Spinal cord (tissue), 10 donors: ENCODE results near the gene CERKL. TPM values are rescaled to one million over a fixed set of nuclear protein-coding genes. Genes with fewer than 3 reads are reported as not detected.
A peak's percentile ranks its signal among the peaks of the same experiment; 100 is the strongest.

Experiments used
- DNase-seq, 6 donors: peaks; one replicate each; pipeline versions ENCODE4 v3.0.0 to v3.0.0-alpha.2; 2013 to 2015; ENCODE audit warnings: low spot score in 6 of 6, low read depth in 4 of 6
- H3K27ac ChIP-seq: one replicate; pipeline ENCODE4 v1.5.1; 2013; ENCODE audit warnings: low read depth, low read length, control low read depth
- H3K27me3 ChIP-seq: one replicate; pipeline ENCODE4 v1.6.1; 2013; ENCODE audit warnings: low read length; ENCODE audit not compliant: control insufficient read depth, insufficient read depth
- H3K36me3 ChIP-seq: one replicate; pipeline ENCODE4 v1.6.1; 2013; ENCODE audit warnings: low read length; ENCODE audit not compliant: control insufficient read depth, insufficient read depth
- H3K4me1 ChIP-seq: one replicate; pipeline ENCODE4 v1.6.1; 2013; ENCODE audit warnings: low read length; ENCODE audit not compliant: control insufficient read depth, insufficient read depth
- H3K4me3 ChIP-seq: one replicate; pipeline ENCODE4 v1.5.1; 2013; ENCODE audit warnings: low read depth, low read length, control low read depth
- H3K9me3 ChIP-seq: one replicate; pipeline ENCODE4 v1.6.1; 2013; ENCODE audit warnings: low read length; ENCODE audit not compliant: control insufficient read depth, insufficient read depth
- WGBS: methylation state at CpG from one replicate; pipeline ENCODE4 v1.1.5; 2013; ENCODE audit warnings: missing lambda C conversion rate; ENCODE audit not compliant: insufficient coverage; 5-methylcytosine and 5-hydroxymethylcytosine counted together
- polyA plus RNA-seq, 2 donors: library from polyadenylated mRNA; unstranded; fragments of 120-200 nt; gene quantifications; one replicate each; pipeline ENCODE4 v1.2.1, GENCODE V29; 2013; ENCODE audit not compliant: insufficient read length in 2 of 2
- total RNA-seq, 2 donors: library from RNA; depleted of rRNA in 1 of 2; stranded (reverse); fragments of 120-200 nt in 1 of 2; fragments of >200 nt in 1 of 2; gene quantifications; one replicate each; pipeline versions ENCODE4 v1.2.3 to v1.2.4, GENCODE V29; 2013 to 2014
- donor health status: healthy.

CERKL gene
- total and polyA plus RNA-seq, 4 donors: 2.6 to 6.9 (median 5.5) TPM

DNA sequence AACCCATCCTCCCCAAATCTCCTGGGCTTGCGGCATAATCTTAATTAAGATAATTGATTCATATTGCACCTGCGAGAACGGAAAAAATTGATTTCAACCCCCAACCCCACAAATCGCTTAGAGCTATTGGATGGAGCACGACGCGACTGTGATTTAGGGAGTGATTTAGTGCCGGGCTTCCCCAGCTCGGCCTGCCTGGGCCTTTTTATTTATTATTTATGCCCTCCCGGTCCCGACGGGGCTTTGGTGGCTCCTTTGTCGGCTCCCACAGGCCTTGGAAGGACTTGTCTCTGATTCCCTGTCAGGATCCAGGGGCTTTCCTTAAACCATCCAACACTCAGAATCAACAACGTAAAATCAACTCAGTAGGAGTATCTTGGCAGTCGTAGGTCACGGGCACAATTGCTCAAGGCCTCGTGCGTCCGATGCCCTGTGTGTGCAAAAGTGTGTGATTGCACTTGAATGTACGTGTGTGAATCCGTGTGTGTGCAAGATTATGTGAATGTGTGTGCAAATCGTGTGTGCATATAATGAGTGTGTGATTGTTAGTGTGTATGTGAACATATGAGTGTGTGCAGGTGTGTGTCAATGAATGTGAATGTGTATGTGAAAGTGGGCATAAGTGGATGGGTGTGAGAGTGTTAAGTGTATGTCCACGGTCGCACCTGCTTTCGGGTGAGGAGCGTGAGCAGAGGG, 27.7 kb upstream of the CERKL start:
- peak in 2 of 6 donors; percentile 55 to 58 for DNase-seq
- H3K27ac ChIP-seq: no peak overlapping the region
- WGBS: 10% methylated on average over 24 of the region's 26 CpGs

DNA sequence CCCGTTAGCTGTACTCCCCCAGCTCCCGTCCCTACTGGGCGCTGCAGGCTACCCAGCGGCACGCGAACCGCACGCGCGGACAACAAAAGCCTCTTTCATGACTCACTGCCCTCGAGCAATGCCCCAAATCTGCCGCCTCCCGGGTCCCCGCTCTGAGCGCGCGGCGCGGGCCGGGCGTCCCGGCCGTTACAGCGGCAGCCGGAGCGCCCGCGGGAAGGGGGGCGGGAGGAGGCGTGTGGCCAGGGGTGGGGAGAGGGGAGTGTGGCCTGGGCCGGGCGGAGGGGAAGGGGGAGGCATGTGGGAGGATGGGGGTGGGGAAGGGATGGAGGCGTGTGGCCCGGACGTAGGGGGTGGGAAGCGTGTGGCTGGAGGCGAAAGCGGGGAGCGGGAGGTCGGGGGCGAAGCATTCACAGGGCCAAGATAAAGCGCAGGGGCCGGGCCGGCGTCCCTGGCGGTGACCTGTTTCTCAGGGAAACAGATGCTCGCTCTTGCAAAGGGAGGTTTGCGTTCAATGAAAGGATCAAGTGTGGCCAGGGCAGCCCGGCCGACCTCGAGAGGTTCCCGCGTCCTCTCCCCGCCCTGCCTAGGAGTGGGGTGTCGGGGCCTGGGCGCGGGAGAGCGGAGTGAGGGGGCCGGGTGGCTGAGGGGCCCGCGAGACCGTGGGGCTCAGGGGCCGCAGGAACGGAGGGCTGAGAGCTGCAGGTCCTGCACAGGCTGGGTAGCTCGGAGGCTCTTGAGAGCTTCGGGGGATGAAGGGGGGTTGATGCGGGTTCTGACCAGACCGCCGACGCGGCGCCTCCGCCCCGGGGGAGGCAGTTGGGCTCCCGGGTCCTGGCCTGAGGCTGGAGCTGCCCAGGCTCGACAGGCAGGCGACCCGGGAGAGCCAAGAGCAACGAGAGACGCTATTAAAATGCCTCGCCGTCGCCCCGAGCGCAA, 26.9 kb upstream of the CERKL start:
- Histone ChIP-seq H3K4me3 (no peak overlapping the region), H3K27ac (no peak overlapping the region), H3K36me3 (no peaks in the 10 kb centered on the region), H3K9me3 (no peaks in the 10 kb centered on the region), H3K4me1 (peaks cover 50% of the 10 kb centered on the region), H3K27me3 (peaks cover 89% of the 10 kb centered on the region)
- WGBS: under 1% methylated on average over 68 of the region's 85 CpGs
- DNase-seq: peak in 2 of 6 donors; percentile 67 to 74

More for the DNA sequence above, 27.7 kb upstream of the CERKL start:
- Histone ChIP-seq H3K9me3 (no peaks in the 10 kb centered on the region), H3K4me1 (peaks cover 49% of the 10 kb centered on the region), H3K36me3 (no peaks in the 10 kb centered on the region), H3K4me3 (no peak overlapping the region), H3K27me3 (peaks cover 84% of the 10 kb centered on the region)

DNA sequence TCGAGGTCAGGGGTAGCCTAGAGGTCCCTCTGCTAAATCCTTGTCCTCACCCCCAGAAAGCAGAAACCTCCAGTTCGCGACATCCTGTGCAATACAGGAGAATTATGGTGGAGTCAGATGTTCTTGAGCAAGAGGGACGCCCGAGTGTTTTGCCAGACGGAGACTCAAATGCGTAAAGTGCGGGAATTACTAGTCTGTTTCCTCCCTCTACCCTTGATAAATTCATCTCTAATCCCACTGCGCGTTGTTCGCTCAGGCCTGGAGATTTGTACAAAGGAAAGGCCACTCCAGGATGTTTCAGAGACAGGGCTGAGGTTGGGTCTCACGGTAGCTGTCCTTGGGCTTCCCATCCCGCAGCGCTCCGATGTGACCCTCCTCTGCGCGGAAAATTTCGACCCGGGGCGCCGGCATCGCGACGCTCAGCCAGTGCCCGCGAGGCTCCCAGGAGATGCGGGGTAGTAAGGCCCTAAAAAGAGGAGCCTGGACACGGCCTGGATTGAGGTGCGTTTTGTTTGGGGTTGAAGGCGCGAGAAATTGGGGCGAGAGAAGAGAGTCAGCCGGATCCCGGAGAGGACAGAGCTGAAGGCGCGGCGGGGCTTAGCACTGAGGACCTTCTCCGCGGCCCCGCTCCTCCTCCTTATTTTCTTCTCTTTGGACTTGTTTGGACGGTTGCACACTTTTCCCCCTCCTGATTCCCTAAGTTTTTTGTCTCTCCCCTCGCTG, 26.1 kb upstream of the CERKL start:
- 3% methylated on average over 34 of the region's 42 CpGs for WGBS
- DNase-seq: peak in 2 of 6 donors; percentile 44 to 51
- Histone ChIP-seq H3K4me1 (peaks cover 58% of the 10 kb centered on the region), H3K27me3 (peaks cover 91% of the 10 kb centered on the region), H3K9me3 (no peaks in the 10 kb centered on the region), H3K27ac (no peak overlapping the region), H3K36me3 (no peaks in the 10 kb centered on the region), H3K4me3 (no peak overlapping the region)

- peak in 1 of 6 donors; percentile 24 for DNase-seq
- Histone ChIP-seq H3K27ac (no peak overlapping the region), H3K36me3 (no peaks in the 10 kb centered on the region), H3K9me3 (no peaks in the 10 kb centered on the region), H3K4me3 (no peak overlapping the region), H3K4me1 (peaks cover 62% of the 10 kb centered on the region), H3K27me3 (peaks cover 92% of the 10 kb centered on the region)
- WGBS: 22% methylated on average over 17 of the region's 24 CpGs
These were observed 25.3 kb upstream of the CERKL start for GRCh38 chr2:181682026-181682789.

DNA sequence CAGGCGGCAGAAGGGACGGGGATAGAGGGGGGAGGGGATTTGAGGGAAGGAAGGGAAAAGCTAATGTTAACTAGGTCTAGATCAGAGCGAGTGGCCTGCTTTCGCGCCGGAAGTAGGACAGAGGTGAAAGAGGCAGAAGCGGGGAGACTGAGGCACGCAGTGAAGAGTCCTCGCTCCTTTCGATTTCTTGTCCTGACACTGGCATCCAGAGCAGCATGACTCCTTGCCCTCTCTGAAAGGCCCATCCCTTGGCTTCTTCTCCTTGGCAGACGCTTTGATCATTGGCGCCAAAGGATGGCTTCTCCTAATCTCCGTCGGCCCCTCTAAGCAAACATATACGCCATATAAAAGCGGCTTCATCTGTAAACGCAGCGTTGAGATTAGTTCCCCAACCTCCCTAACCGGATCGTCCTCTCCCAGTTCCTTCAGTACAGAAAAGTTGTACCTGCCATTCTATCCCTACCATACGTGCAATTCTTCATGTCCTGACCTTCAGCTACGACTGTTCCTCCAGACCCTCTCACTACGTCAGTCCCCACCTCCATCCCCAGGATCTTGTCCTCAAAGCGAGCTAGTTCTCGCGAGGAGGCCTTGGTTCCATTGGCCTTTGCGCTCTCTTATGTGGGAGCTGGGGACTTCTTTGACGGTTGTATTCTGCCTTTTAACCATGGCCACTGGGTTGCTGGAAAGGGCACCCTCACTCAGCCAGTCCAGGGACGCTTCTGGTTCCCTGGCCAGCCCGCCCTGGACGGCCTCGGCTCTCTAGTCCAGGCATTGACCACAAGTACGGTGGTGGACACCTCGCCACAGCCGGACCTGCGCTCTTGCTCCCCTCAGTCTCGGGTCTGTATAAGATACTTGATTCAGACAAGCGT, 24.3 kb upstream of the CERKL start:
- H3K9me3 ChIP-seq: no peaks in the 10 kb centered on the region
- no peaks in the 10 kb centered on the region for H3K36me3 ChIP-seq
- WGBS: 7% methylated on average over 33 of the region's 38 CpGs
- DNase-seq: peak in 1 of 6 donors; percentile 37
- peaks cover 62% of the 10 kb centered on the region for H3K4me1 ChIP-seq
- no peak overlapping the region for H3K27ac ChIP-seq
- H3K4me3 ChIP-seq: peak overlapping the region; percentile 4
- peaks cover 88% of the 10 kb centered on the region for H3K27me3 ChIP-seq

DNA sequence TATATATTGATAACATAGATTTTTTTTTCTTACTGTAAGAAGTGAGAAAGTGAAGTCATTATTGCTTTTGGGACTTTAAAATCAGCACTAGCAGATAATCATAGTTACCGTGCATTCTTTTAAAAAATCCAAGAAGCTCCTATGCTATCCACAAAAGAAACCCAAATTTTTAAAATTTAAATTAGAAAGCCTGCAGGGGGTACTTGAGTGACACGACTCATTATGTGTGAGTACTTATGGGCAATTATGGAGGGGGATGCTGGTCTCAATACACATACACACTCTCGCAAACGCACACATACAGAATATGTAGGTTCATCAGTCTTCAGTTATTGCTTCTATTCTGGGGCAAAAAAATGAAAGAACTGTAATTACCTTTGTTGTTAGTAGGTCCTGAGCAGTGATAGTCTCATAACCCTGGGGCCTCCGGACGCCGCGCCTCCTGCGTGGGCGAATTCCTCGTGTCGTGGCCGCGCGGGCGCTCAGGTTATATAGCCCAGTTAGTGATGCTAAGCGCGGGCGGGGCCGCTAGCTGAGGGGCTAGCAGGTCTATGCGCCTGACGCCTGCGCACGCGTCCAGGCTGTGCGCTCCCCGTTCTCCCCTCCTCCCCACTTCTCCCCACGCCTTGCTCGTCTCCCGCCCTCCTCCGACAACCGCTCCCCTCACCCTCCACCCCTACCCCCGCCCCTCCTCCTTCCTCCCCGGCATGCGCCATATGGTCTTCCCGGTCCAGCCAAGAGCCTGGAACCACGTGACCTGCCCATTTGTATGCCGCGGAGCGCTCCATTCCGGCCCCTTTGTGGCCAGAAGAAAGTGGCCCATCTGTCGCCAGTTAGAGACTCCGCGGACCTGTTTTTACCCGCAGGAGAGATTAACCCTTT, 23.4 kb upstream of the CERKL start, which contains the start of gene NEUROD1:
Gene NEUROD1, minus strand, starts transcription at position 463 of the 882 bp plus-strand sequence. CDS start 1,657 bp downstream, outside the sequence.
- Histone ChIP-seq H3K9me3 (no peaks in the 10 kb centered on the region), H3K27ac (no peak within 1 kb of the TSS), H3K4me3 (peak within 1 kb of the TSS; percentile 4), H3K36me3 (no peaks in the 10 kb centered on the region), H3K27me3 (peaks cover 84% of the 10 kb centered on the region), H3K4me1 (peaks cover 61% of the 10 kb centered on the region)
- WGBS: 0% methylated on average over 41 of the region's 45 CpGs
- DNase-seq: peak in 2 of 6 donors; percentile 94 to 95

DNA sequence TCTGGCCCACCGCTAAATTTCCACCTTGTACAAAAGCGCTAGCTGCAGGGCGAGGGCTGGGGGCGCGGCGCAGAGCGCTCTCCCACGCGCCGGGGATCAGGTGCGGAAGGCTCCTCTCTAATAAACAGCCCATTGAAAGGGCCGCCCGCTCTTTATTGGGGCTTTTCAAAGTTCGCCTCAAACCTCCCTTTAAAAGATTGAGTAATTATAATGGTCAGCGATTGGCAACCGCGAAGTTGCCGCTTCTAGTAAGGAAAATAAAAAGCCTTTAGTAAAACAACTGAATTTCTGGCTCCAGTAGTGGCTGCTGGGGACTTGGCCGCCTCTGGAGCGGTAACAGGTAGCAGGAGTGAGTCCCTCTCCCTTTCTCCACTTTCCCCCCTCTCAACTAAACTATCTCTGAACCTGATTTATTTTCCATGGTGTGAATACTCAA, 22.7 kb upstream of the CERKL start:
- H3K4me3 ChIP-seq: no peak overlapping the region
- DNase-seq: peak in 2 of 6 donors; percentile 33 to 37

More for the DNA sequence above, 22.7 kb upstream of the CERKL start:
- Histone ChIP-seq H3K27ac (no peak overlapping the region), H3K27me3 (peaks cover 84% of the 10 kb centered on the region), H3K36me3 (no peaks in the 10 kb centered on the region), H3K9me3 (no peaks in the 10 kb centered on the region), H3K4me1 (peaks cover 53% of the 10 kb centered on the region)
- under 1% methylated on average over 13 of the region's 20 CpGs for WGBS
